NCI-H748 treated with DMSO at 0.1 percent for 48 hours (cell line): ENCODE measurements around the gene MB21D2.

Experiments used
- DNase-seq: peaks from one replicate; lab custom pipeline; 2025; lab: John Stamatoyannopoulos, UW

The MB21D2 gene

GRCh38 chr3:192833177-192833890 lies 84.3 kb downstream of the MB21D2 start:
- DNase-seq, result no peak

DNA sequence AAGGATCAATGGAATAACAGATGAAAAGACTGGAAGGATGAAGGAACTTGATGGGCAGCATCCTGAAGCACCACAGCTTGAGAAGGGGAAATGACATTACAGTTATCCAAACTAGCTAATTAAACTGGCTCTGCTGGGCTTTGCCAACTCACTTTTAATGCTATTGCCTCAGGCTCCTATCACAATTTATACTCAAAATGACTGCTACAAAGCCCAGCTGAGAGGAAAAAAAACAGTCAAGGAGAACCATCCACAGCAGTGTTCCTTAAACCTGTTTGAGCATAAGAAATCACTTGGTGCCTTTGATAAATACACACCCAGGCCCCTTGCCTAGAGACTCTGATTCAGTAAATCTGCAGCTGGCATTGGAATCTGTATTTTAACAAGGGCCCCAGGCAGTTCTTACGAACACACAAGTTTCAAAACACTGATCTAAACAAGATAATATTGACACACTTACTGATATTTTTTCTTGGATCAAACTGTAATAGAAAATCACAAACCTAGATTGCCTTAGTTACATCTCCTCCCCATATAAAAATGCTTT lies 85.8 kb downstream of the MB21D2 start:
- no peak for DNase-seq

DNA sequence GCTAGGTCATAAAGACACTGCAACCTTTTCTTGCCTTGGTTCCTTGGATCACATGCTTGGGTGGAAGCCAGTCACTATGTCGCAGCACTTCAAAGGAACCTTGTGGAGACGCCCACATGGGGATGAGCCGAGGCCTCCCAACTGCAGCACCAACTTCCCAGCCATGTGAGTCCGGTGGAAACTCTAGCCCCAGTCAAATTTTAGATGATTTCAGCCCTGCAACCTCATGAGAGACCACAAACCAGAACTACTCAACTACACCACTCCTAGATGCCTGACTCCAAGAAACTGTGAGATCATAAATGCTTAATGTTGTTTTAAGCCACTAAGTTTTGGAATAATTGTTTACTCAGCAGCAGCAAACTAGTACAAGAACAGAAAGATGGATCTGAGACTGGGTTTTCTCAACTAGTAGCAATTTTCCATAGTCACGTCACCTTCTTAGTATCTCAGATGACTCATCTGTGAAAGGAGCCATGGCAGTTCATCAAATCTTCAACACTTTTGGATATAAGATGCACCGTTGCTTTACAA lies 86.5 kb downstream of the MB21D2 start:
- DNase-seq, result no peak

GRCh38 chr3:192830291-192831110 lies 87.2 kb downstream of the MB21D2 start:
- peak; percentile 12 for DNase-seq

DNA sequence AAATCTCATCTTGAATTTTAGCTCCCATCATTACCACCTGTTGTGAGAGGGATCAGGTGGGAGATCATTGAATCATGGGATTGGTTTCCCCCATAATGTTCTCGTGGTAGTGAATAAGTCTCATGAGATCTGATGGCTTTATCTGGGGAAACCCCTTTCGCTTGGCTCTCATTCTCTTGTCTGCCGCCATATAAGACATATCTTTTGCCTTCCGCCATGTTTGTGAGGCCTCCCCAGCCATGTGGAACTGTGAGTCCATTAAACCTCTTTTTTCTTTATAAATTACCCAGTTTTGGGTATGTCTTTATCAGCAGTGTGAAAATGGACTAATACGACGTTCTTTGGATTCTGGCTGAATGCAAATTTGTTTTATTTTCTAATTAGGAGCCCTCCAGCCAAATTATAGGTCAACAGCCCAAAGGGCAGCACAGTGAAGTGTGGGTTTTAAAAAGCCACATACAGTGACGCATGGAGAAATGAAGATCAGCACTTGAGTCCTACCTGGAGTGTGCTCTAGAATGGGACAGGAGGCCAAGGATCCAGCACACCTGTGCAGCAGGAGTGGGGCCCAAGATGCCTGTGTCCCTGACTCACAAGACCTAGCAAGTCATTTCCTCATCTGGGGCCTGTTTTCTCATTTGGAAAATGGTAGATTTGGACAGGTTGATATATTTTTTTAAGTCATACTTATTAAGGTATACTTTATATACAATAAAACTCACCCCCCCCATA lies 89.6 kb downstream of the MB21D2 start:
- no peak for DNase-seq

GRCh38 chr3:192827208-192827607 lies 90.4 kb downstream of the MB21D2 start:
- no peak for DNase-seq

DNA sequence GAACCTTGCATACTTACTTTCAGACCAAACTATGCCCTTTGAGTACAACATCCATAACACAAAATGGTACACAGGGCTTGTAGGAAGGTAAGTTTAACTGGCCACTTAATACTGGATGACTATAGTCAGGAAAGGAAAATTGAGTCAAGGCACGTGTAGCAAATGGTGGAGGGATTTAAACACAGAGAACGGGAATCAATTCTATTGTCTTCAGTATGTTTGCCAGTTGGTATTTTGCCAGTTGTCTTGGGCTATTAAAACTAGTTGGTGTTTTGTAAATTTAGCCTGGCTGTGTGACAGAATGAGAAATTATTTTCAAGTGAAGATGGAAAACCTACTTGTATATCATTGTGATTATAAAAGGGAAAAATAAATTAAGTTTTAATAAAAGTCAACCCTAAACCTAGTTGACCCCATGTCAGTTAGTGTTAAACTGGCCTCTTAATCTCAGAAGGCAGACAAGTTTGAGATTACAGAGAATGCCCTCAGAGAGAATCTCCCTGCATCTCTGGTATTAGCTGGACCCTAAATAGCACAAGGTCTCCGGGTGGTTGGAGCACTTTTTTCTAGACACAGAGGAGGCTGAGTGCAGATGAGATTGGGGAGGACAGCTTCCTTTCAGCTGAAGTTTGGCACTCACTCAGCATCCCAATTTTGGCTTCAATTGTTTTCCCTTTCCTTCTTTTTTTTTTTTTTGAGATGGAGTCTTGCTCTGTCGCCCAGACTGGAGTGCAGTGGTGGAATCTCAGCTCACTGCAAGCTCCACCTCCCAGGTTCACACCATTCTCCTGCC lies 91.2 kb downstream of the MB21D2 start:
- peak; percentile 20 for DNase-seq

DNA sequence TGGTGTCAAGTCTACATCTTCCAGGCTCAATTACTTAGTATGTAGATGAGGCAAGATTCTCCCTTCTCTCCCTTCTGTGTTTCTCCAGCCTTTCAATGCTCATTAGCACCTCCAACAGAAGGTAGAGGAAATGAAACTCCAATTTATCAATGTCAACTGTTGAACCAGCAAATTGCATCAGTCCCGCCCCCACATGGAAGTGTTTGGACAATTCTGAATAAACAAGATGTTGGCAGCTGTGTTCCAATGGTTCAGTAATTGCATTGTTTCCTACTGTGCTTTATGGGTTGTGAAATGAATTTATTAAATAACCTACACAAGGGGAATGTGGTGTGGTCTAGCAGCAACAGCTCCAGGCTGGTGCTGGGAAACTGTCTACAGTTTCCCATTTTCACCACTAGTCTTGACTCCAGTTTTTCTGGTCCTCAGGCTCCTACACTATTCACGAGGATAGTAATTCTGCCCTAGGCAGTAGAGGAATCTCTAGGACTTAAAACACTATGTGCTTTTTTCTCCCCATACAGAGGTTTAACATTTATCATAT lies 91.9 kb downstream of the MB21D2 start:
- peak; percentile 90 for DNase-seq

- no peak for DNase-seq
These were observed 92.4 kb downstream of the MB21D2 start for GRCh38 chr3:192825216-192825615.

DNA sequence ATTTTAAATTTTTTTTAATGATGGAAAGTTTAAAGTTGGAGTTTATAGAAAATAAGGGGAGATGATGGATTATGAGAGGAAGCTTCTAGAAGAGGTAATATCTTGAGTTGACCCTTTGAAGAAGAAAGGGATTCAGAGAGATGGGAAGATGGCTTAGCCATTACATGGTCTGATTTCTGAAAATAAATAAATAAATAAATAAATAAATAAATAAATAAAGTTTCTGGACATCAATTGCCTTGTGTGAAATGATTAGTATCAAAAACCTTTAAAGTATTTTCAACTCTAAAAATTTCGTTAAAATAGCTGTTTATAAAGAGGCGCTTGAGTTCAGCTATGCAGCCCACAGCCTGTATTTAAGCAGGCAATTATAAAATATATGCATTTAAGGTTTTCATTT lies 93.3 kb downstream of the MB21D2 start:
- DNase-seq, result no peak

GRCh38 chr3:192821161-192821560 lies 96.5 kb downstream of the MB21D2 start:
- no peak for DNase-seq

DNA sequence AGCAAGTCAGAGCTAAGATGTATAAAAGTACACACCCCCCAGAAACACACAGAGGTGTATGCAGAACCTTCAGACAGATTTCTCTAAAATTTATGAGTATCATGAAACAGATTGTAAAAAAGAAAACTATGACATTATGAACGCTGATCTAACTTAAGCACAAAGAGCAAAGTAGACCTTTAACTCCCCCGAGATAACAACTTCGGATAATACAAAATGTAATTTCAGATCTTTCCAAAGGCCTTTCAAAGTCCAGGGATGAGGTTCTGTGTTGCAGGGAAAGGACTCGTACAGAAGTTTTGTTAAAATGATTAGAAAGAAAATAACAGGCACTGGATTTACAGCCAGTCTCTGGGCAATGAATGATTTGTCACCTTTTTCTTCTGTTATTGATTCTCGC lies 97.5 kb downstream of the MB21D2 start:
- DNase-seq, result no peak

DNA sequence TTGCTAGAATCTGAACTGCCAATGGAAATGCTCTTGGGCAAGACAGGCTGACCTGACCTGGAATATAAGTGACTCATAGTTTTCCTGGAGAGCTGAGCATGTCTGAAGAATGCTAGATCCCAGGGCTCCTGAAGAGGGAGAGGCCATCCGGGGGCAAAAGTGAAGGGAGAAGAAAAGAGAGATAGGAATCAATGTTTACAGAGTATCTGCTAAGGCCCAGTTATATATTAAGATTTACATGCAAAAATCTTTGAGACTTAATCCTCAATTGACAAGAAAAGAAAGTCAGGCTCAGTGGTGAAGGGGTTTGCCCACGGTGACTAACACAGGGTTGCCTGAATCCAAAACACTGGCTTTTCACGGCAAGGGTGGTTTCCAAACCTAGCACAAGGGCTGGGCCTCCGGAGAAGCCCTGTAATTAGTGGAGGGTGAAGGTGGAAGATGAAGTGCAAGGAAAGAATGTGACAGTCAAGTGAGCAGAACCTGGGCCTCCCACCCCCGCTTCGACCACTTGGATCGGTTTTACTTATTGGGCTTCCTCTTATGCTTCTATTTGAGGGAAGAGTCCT lies 98.6 kb downstream of the MB21D2 start:
- no peak for DNase-seq

- no peak for DNase-seq
These were observed 99.5 kb downstream of the MB21D2 start for GRCh38 chr3:192818126-192818525.

DNA sequence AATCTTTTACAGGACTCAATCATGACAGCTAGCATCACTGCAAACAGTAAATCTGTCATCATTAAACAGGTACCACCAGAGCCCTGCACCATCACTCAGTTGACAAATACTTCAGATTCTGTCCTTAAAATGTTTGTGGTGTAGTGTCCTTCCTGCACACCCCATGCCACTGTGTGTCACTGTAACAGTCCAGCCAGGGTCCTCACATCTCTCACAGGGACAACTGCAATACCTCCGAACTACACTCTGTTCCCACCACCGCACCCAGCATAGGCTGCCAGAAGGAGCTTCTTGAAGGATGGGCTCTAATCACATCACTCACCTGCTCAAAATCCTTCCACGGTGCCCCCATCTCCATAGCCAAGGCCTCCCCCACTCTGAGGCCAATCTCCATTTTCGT lies 100.2 kb downstream of the MB21D2 start:
- DNase-seq, result no peak

DNA sequence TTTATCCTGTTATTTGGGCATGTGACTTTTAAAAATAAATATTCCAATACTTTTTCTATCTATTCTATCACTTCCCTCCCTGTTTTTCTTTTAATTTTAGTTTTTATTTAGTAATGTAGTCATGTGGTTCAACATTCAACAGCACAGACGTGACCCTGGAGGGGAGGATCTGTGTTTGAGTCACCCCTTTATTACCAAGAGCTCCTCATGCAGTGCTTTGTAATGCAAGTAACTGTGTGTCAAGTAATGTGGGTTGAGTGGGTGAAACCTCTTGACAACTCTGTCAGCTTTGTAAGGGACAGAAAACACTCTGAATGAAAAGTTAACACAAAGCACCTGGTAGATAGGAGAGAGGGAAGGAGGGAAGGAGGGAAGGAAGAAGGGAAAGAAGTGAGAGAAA lies 100.6 kb downstream of the MB21D2 start:
- no peak for DNase-seq

DNA sequence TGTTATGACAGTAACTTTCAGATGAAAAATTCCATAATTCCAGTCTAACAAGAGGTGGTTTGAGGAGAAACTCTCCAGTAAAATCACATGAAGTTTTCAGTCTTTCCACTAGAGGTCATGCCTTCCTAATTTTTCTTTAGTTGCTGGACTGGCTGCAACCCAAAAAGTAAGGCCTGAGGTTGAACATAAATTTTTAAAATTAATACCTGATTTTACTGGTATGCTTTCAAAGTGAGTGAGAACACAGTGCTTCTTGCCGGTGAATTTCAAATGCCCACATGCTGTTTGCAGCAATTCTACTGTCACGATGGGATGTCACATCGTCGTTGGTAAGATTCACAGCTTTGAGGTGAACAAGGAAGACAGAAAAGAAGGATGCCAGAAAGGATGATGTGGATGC lies 101.3 kb downstream of the MB21D2 start:
- DNase-seq, result peak; percentile 3

DNA sequence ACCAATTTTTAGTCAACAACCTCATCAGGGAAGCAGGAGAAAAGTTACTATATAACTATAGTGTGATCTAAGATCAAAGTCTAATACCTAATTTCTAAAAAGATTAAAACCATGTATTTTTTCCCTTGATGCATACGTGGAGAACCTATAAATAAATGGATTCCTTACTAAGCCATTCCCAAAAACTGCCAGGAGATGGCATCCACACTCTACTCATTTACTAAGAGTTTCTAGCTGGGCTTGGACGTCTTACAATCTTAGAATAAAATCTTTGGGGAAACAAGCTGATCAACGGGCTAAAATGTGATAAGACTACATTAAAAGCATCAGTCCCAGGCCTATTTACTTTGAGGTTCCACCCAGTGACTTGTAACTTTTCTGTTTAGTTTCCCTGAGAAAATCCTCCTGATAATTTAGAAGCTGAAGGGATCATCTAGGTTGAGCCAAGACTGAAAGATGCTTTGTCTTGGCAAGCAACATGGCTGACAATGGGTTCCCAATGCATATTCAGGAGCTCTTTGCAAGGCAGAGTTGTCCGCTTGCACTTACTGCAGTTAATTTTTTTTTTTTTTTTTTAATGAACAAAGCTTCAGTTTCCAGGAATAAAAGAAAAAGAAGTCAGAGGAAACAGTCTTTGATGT lies 104.8 kb downstream of the MB21D2 start:
- peak; percentile 14 for DNase-seq

DNA sequence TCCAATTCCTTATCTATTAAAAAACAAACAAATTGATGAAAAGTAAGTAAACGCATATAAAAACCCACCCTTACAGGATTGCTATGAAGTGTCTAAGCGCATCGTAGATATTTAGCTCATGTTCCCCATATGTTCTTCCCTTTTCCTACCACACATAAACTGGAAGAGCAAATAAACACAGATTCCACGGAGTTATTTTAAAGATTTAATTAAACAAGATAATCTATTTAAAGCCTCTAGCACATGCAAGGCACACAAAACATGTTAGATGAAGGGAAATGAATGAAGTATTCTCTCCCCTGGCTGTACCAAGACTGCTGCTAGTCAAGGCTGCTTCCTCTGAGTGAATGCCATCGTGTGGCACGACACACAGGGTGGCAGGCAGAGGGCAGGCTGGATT lies 111.9 kb downstream of the MB21D2 start:
- DNase-seq, result no peak

- no peak for DNase-seq
These were observed 113.2 kb downstream of the MB21D2 start for GRCh38 chr3:192804502-192804901.
